GM10847 (cell line): ENCODE measurements around the gene FOXO6.

Experiments used
- POLR2A ChIP-seq: IDR thresholded peaks from 2 replicates; pipeline ENCODE4 v1.6.1; 2011; ENCODE audit not compliant: insufficient read length; ENCODE audit errors: extremely low read depth

The FOXO6 gene

DNA sequence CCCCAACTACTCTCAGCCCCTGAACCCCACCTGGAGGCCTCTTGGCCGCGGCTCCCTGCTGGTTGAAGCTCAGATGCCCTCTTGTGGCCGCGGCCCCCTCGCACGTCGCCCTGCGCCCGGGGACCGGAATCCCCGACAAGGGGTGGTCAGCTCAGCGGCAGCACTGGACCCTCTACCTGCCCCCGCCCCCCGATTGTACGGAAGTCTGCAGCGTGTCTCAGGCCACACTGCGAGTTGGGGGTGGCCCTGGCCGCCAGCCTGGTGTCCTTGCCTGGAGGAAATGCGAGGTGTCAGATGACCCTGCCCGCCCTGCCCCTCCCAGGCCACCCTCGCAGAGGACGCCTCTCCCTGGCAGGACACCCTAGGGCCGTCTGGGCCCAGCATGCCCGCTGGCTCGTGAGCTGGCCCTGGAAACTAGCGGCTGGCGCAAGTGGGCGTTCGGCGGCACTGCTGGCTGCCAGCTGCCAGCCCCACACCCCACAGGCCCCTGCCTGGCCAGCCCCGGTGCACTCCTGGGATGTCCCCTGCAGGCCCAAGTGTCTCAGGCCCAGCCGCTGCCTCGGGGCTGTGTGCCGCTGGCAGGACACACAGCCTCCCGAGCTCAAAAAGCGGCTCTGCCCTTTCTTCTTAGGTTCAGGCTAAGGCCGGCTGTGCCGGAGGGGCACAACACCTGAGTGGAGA lies 62.4 kb downstream of the FOXO6 start:
- no peak for TF ChIP-seq POLR2A

DNA sequence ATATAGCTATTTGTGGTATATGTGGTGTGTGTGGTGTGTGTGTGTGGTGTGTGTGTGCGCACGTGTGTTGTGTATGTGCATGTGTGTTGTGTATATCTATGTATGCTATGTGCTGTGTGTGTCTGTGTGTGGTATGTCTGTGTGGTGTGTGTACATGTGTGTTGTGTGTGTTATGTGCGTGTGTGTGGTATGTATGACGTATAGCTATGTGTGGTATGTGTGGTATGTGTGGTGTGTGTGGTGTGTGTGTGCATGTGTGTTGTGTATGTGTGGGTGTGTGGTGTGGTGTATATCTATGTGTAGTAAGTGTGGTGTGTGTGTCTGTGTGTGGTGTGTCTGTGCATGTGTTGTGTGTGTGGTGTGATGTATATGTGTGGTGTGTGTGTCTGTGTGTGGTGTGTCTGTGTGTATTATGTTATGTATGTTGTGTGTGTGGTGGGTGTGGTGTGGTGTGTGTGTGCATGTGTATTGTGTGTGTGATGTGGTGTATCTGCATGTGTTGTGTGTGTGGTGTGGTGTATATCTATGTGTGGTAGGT lies 63.4 kb downstream of the FOXO6 start:
- TF ChIP-seq POLR2A = no peak

DNA sequence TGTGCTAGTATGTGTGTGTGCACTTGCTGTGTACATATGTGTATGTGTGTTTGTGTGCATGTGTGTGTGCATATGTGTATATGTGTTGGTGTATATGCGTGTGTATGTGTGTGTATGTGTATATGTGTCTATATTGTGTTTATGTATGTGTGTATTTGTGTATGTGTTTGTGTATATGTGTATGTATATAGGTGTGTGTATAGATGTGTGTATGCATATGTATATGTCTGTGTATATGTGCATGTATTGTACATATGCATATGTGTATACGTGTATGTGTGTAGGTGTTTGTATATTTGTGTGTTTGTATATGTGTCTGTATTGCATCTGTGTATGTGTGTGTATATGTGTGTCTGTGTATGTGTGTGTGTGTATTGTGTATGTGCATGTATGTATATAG lies 64.1 kb downstream of the FOXO6 start:
- TF ChIP-seq POLR2A = no peak

DNA sequence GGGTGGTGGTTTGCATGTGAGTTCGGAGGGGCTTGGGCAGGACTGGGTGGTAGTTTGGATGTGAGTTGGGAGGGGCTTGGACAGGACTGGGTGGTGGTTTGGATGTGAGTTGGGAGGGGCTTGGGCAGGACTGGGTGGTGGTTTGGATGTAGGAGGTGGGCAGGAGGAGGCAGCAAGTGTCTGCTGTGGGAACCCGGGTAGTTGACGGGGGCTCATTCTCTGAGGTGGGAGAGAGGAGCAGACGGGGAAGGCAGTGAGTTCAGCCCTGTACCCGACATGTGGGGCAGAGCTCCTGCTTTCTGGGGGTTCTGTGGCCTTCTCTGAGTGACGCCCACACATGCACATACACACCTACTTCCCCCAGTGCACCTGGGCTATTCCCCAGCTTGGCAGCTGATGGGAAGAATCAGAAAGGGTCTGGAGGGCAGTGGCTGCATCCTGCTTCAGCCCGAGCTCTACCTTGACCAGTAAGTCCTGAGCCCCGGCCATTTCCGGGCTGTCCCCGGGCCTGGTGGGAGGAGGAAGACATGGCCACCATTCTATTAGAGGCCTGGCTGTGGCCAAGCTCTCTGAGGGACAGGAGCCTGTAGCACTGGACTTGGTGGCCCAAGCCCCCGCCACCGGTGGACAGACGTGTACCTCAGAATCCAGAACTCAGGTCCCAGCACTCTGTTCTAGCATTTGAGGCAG lies 65.1 kb downstream of the FOXO6 start:
- TF ChIP-seq POLR2A = no peak

- no peak for TF ChIP-seq POLR2A
These were observed 66.1 kb downstream of the FOXO6 start for GRCh38 chr1:41427122-41427913.

- no peak for TF ChIP-seq POLR2A
These were observed 66.9 kb downstream of the FOXO6 start for GRCh38 chr1:41427916-41428737.

DNA sequence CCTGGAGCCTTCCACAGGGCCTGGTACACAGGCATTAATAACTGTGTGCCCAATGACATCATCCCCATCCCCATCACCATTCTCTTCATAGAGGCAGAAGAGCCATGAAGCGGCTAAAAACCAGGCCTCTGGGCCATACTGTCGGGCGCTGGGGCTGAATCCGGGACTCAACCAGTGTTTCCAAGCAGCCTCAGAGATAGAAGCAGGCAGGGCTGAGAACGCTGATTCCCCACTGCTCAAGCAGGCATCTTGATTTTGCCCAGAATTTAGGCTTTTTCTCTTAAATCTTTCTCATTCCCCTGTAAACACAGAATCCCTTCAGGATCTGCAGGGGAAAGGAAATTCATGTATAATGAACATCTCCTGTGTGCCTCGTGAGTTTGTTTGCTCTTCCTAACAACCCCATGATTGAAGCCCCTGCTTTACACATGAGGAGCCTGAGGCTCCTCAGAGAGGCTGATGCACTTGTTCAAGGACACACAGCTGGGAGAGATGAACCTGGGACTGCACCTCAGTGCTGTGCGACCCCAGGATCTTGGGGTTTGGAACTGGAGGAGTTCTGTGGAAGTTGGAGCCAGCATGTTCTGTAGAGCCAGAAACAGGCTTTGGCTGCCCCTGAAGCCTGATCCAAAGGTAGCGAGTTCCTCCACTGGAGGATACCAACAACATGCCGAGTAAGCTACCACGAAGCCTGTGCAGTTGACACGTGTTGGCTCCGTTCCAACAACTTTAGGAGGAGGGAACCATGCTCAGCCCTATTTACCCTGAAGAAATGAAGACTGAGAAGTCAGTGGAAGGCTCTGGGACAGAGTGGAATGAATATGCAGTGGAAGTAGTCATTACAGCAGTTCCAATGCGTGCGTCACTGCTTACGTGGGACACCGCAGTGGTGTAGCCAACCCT lies 67.8 kb downstream of the FOXO6 start:
- no peak for TF ChIP-seq POLR2A

GRCh38 chr1:41429641-41430035 lies 68.4 kb downstream of the FOXO6 start:
- no peak for TF ChIP-seq POLR2A

- TF ChIP-seq POLR2A = no peak
These were observed 68.8 kb downstream of the FOXO6 start for GRCh38 chr1:41430069-41430468.

GRCh38 chr1:41430582-41430981 lies 69.3 kb downstream of the FOXO6 start:
- no peak for TF ChIP-seq POLR2A

DNA sequence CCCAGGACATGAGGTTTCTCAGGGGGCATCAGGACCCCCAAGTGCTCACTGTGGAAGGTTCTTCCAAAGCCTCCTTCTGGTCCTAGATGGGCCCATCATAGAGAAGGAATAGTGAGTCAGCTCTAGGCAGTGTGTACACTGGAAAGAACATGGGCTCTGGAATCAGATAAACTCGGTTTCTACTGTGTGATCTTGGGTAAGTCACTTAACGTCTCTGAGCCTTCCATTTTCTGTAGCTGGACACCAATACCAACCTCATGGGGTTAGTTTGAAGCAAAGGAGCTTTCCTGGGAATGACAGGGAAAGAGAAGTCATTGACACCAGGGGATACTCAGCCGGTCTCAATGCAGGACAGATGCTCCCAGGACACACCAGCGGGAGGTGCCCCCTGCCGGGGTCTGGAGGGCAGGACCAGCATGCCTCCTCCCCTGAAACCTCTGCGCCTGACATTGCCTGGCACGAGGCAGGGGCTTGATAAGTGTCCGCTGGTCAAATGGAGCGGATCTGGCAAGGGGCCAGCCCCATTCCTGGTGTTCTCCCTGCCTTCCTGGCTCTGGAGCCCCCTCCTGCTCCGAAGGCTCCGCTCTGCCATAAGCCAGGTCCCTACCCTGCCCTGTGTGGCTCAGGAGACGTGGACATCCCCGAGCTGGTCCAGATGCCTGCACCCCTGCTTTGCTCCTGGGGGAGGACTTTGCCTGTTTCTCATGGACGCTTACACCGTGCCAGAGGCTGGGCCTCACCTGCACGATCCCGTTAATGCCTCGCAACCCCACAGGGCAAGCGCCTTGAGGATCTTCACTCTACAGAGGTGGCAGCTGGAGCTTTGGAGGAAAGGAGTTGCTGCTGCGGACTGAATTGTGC lies 70.5 kb downstream of the FOXO6 start:
- no peak for TF ChIP-seq POLR2A
